HG03442 (cell line): ENCODE results near the gene DYRK1A.
"Not testable (repeated sequence)": the region's sequence is repeated elsewhere in the genome, so short reads cannot be mapped to it uniquely, and the experiment has no call there.

Experiments
- ATAC-seq: cut with Tn5 transposase; IDR thresholded peaks from one replicate; pipeline ENCODE4 v1.9.1; 2021; ENCODE audit warnings: mild to moderate bottlenecking, moderate library complexity; ENCODE audit not compliant: unreplicated experiment

DYRK1A gene

GRCh38 chr21:37366482-37367316 lies at the start of gene DYRK1A:
DYRK1A (plus strand) TSS chr21:37366773; CDS start chr21:37420375, 53,602 bp downstream.
- ATAC-seq, result peak; percentile 55

GRCh38 chr21:37319551-37319950 lies 47.0 kb upstream of the DYRK1A start:
- ATAC-seq, result no peak

- ATAC-seq, result no peak
Measured at GRCh38 chr21:37322084-37322483, 44.5 kb upstream of the DYRK1A start.

DNA sequence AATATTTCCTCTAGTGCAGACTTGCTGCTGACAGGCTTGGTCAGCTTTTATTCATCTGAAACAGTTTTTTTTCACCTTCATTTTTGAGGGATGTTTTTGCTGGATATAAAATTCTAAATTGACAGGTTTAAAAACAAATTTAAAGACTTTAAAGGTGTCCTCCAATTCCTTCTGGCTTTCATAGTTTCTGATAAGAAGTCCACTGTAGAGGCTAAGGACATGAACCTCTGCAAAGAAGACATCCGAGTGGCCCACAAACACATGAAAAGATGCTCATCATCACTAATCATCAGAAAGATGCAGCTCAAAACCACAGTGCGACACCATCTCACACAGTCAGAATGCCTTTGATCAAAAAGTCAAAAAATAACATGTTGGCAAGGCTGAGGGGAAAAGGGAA lies 42.0 kb upstream of the DYRK1A start:
- ATAC-seq, result no peak

GRCh38 chr21:37328147-37328546 lies 38.4 kb upstream of the DYRK1A start:
- not testable (repeated sequence) for ATAC-seq

GRCh38 chr21:37331411-37331810 lies 35.2 kb upstream of the DYRK1A start:
- no peak for ATAC-seq

DNA sequence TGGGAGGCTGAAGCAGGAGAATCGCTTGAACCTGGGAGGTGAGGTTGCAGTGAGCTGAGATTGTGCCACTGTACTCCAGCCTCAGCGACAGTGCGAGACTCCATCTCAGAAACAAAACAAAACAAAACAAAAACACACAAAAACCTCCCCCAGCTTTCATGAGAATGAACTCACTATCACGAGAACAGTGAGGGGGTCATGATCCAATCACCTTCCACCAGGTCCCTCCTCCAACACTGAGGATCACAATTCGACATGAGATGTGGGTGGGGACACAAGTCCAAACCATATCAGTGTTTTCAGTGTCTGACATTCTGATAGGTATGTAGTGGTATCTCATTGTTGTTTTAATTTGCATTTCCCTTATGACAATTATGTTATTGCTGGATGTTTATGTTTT lies 31.5 kb upstream of the DYRK1A start:
- no peak for ATAC-seq

- ATAC-seq, result no peak
Measured at GRCh38 chr21:37337179-37337578, 29.4 kb upstream of the DYRK1A start.

DNA sequence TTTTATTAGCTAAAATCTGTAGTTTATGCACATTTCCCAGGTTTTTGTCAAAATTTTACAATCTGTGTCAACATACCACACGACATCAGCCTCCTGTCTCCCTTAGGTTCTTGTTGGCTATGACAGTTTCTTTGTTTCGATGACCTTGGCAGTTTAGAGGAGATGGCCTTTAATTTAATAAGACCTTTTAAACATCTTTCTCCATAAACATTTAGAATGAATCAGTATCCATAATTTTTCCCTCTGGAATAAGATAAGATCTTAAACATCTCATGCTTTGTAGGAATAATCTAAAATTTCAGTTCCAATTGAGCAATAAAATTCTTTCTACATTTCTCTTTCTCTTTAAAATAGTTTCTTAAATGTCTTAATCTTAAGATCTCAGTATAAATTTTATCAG lies 28.7 kb upstream of the DYRK1A start:
- ATAC-seq, result no peak

GRCh38 chr21:37338671-37339551 lies 27.7 kb upstream of the DYRK1A start:
- no peak for ATAC-seq

- ATAC-seq, result no peak
Measured at GRCh38 chr21:37339552-37339939, 27.0 kb upstream of the DYRK1A start.

DNA sequence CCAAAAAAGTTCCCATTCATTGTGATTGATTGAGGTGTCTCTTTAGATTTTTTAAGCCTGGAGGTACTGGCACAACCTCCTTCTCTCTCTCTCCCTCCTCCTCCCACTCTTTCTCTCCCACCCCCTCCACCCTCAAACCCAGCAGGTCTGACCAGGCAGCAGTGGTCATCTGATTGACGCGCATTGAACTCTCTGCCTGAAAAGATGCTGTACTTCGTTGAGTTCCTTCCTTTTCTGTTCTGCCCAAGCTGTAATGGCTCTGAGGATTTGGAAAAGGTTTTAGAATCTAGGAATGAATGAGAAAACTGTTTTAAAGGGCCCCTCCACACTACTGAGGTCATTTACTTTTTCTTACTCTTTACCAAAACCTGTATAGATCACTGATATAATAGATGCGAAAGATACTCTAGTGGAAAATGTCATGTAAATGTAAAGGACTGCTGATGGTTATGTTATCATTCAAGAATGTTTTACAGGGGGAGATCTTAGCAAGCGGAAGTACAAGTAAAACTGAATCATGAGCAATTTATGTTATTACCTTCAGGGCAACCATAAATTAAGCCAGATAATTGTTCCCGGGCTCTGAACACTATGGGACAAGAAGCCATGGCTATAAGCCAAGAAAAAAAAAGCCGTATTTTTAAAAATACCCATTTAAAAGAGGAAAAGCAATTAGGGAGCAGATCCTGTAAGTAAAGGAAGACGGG lies 25.2 kb upstream of the DYRK1A start:
- ATAC-seq, result no peak

DNA sequence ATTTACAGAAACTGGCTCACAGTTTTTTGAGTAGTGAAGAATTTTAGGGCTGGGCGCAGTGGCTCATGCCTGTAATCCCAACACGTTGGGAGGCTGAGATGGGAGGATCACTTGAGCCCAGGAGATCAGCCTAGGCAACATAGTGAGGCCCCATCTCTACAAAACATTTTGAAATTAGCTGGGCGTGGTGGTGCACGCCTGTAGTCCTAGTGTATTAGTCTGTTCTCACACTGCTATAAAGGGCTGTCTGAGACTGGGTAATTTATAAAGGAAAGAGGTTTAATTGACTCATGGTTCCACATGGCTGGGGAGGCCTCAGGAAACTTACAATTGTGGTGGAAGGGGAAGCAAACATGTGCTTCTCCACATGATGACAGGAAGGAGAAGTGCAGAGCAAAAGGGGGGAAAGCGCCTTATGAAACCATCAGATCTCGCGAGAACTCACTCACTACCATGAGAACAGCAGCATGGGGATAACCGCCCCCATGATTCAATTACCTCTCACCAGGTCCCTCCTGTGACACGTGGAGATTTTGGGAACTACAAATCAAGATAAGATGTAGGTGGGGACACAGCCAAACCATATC lies 24.4 kb upstream of the DYRK1A start:
- ATAC-seq, result no peak

DNA sequence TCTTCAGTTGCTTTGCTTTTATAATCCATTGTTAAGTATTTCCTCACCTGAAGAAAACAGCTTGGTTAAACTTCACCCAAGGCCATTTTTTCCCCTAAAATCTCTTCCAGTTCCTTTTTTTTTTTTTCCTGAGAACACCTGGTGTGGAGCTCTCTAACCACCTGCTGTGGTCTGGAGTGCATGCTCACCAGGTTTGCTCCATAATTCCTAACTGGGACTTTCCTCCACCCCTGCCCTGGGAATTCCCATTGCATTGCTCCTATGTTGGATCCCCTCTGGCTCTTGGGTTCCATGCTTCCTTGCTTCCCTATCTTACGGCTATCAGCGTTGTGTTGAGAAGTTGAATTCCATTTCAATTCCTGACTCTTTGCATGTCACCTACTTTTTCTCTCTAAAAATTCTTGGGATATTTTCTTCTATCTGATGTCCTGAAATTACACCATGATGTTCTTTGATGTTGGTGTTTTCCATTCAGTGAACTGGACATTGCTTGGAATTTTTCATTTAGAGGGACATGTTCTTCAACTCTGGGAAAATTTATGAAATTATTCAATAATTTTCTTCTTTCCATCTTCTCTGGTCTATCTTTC lies 19.6 kb upstream of the DYRK1A start:
- no peak for ATAC-seq

- ATAC-seq, result no peak
Measured at GRCh38 chr21:37348664-37349063, 17.9 kb upstream of the DYRK1A start.

DNA sequence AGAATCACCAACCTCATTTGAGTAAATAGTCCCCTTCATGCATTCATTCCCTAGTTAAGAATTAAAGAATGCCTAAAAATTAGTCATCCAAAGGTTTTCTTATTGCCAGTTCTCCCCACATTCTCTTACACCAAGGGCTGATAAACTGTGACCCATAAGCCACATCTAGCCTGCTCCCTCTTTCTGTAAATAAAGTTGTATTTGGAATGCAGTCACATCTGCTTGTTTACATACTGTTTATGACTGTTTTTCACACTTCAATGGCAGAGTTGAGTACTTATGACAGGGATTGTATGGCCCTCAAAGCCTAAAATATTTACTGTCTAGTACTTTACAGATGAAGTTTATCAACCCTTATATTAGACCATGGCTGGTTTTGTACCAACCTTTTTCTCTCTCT lies 16.1 kb upstream of the DYRK1A start:
- no peak for ATAC-seq

DNA sequence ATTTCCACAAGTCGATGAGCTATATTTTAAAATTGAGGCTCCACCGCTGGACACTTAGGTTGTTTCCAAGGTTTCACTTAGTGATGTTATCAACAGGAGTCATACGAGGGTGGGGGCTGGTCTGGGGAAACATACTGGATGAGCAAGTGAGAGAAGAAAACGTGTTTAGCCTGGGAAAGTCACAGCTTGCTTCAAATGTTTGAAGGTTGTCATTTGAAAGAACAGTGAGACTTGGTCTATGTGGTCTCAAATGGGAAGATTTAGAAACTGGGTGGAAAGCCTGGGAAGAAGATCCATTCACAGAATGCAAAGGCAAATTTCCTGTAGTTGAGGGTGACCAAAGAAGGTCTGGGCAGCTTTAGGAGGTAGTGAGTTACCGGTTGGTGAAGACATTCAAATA lies 9.9 kb upstream of the DYRK1A start:
- no peak for ATAC-seq

DNA sequence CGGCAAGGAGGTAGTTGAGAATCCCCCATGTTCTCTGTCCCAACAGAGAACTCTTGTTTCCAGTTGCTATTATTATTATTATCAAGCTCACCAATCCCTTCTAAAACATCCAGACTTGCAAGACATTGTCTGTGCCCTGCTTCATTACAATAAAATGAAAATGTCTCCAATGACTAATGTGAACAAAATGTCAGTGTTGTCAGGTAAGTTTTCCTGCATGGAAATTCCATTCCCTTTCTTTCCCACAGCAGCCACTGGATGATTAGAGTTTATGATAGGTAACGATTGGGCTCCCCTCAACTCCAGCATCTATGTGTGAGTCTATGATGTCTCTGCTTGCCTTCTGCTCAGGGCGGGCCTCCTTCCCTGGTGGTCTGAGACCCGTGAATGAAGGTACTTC lies 8.9 kb upstream of the DYRK1A start:
- no peak for ATAC-seq

DNA sequence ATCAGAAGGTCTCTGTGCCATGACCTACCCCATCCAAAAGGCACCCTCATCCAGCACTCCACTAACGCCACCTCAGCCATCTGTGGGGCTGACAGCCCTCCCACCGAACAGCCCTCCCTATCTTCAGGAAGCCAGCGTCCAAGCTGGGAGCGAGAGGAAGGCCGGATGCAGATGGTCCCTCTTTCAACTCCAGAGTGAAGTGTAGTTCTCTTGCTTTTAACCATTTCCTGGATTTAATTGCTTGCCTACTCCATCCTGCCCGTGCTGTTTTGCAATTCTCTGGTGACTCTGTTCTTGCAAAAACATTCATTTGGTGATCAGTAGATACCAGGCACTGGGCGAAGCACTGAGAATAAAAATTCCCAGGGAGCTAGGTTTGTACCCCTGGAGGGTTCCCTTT lies 8.2 kb upstream of the DYRK1A start:
- no peak for ATAC-seq

DNA sequence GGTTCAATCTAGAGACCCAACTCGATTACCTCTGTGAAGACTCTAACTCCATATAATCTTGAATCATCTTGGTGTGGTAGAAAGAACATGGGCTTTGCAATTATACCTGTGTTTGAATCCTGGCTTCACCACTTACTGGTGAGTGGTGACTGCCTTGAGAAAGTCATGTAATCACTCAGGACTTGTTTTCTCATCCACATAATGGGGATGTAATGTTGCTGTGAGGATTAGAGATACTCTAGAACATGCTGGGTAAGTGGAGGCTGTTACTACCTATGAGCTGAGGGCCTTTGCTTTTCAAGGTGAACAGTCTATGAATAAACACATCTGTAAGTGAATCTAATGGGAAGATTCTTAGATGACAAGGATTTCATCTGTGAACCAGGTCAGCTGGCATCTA lies 2.6 kb upstream of the DYRK1A start:
- no peak for ATAC-seq

DNA sequence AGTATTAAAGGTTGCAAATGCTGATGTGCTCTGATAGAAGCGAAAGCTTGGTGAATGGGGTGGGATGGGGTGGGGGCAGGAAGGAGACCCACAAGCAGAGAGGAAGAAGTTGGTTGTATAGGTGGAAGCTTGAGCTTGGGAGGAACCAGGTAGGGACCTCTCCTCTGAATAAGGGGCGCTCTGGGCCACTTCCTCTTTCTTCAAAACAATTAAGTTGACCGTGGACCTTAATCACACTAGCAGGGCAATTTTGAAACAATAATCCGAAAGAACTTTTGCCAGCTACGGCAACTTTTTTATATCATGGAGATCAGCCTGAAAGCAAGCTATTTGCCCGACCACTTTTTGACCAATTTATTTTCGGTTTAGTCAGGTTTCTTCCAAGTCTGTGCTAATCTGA lies 1.9 kb upstream of the DYRK1A start:
- ATAC-seq, result no peak
